GM18867 (cell line): ENCODE measurements around the gene SLCO2A1.
"Not testable (repeated sequence)": the region's sequence is repeated elsewhere in the genome, so short reads cannot be mapped to it uniquely, and the experiment has no call there.

Source experiments
- ATAC-seq: cut with Tn5 transposase; IDR thresholded peaks from one replicate; pipeline ENCODE4 v1.9.1; 2021; ENCODE audit warnings: mild to moderate bottlenecking, moderate library complexity; ENCODE audit not compliant: unreplicated experiment

The SLCO2A1 gene

GRCh38 chr3:134029734-134030378, at the start of gene SLCO2A1:
Gene SLCO2A1 (minus strand): TSS chr3:134029925. CDS start chr3:134029802, 123 bp downstream.
- no peak for ATAC-seq

- ATAC-seq = no peak
Observed at GRCh38 chr3:134079111-134079547, 49.4 kb upstream of the SLCO2A1 start.

GRCh38 chr3:134078169-134078831, 48.6 kb upstream of the SLCO2A1 start:
- no peak for ATAC-seq

DNA sequence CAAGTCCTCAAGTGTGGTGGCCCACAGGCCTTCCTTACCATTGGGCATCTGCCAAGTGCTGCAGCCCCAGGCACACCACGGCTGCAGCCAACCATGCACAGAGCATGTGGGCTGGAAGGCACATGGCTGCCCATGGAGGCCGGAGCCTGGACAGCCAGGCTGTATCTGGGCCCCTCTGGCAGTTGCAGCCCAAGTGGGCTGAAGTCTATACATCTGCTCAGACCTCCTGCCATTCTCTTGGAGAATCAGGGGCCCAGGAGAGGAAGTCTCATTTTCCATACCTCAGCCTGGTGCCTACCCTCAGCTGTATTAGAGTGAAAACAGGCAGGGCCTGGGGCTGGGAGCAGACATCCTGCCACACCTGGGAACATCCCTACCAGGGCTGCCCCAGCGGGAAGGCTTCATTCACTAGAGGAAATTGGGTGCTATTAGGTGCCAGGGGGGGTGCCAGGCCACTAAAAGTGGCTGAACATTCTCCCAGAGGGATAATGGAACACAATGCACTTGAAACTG, 48.0 kb upstream of the SLCO2A1 start:
- ATAC-seq = no peak

DNA sequence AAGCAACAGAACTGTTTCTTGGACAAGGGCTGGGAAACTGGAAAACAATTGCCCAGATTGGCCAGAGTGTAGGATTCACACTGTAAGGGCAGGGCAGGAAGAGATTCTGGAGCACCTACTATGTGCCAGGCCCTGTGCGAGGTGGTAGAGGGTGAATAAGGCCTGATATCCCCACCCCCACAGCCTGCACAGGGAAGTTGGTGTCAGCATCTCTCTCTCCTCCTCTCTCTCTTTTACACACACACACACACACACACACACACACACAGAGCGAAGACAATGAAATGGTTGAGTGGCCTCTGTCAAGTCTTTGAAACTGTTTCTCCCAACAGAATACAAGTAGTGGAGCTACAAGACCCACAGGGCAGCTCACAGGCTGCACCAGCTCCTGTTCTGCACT, 47.1 kb upstream of the SLCO2A1 start:
- no peak for ATAC-seq

DNA sequence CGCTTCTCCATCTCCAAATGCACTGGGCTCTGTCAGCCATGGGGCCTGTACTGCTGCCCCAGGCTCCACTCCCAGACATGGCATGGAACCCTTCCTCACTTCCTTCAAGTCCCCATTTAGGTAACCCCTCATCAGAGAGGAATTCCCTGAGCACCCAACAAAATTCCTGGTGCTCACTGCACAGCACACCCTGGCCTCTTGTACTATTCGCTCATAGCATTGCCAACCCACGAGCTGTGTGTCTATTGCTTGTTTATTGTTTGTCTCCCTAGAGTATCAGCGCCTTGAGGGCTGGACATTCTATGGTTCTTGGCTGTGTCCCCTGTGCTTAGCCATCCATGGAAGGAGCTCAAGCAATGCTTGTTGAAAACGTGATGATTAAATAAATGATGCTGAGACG, 46.1 kb upstream of the SLCO2A1 start:
- no peak for ATAC-seq

DNA sequence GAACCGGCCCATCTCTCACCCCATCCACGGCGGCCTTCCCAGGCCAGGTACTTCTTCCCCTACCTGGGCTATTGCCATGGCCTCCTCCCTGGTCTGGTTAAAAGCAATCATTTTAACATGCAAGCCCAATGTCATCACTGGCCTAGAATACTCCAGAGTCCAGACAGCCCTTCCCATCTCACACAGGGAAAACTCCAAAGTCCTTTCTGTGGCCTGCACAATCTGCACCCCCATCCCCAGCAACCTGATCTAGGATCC, 45.8 kb upstream of the SLCO2A1 start:
- ATAC-seq = no peak

DNA sequence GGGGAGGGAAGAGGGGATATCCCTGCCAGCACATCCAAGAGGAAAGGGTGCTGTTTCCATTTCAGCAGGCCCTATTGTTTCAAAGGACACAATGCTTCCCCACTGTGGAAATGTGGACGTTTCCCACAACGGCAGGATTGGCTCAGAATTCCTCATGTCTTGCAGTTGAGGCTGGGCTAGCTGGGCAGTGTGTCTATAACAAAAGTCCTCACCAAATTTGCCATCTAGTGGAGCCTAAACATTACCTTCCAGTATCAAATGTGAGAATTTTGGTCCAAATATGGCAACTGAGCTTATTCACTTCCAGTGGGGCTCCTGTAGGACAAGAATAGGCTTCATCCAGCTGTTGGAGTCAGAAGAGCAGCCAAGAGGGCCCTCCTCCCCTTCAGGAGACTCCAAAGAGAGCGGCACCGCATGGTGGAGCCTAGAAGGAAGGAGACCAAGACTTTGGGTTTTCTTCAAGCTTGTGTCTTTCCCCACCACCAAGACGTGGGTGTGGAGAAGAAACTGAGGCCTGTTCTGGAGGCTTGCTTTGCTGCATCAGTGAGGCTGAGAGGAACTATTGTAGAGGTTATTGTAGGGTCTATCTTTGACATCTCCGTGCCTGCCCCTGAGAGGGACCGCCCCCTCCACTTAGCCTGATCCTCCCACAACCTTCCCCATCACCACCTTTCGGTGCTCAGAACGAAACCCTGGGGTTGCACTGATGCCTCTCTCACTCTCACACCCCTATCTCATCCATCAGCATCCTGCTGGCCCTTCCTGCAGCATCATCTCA, 45.3 kb upstream of the SLCO2A1 start:
- ATAC-seq = no peak

DNA sequence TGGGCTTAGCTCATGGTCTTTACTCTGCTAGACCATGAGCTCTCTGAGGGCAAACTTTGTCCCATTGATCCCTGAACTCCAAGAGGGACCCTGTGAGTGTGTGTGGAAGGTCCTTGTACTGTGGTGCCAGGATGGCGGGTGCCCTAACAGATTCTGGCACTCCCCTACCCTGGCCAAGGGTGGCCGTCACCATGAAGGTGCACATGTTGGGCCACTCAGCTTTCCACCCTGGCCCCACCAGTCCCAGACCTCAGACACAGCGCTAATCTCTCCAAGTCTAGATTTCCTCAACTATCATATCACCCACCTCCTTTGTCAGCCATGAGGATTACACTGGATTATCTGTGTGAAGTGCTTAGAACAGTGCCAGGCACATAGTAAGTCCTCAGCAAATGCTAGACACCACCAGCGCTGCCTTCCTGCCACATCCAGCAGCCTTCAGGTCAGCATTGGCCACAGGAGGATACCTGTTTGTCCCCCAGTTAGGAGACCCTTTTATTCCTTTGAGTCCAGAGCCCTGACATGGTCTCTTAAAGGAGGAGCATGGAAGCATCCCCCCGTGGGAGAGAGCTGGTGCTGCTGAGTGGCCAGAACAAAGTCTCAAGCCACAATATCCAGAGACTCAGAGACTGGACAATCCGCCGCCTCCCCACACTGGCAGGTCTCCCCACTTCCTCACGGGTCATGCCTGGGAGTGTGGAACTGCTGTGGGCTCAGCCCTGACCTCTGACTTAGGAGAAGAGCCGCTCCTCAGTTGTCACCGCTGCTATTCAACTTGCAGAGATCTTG, 44.5 kb upstream of the SLCO2A1 start:
- no peak for ATAC-seq

DNA sequence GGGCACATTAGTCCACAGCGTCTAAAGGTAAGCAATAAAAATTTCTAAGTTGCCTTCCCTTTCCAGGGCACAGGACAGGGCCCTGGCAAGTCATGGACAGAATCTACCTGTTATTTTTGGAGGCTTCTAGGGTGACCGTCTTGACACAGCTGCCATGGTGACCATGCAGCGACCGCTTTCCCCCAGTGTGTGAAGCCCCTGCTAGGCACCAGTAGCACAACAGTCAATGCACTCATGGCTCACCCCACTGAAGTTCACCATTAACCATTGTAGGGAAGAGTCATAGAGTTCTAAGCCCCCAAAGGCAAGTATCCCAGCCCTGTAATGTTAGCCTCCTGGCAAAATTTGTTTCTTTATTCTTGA, 43.8 kb upstream of the SLCO2A1 start:
- no peak for ATAC-seq

GRCh38 chr3:134072881-134073582, 43.3 kb upstream of the SLCO2A1 start:
- ATAC-seq = no peak

GRCh38 chr3:134070281-134070680, 40.6 kb upstream of the SLCO2A1 start:
- not testable (repeated sequence) for ATAC-seq

GRCh38 chr3:134068429-134068828, 38.7 kb upstream of the SLCO2A1 start:
- ATAC-seq = no peak

- ATAC-seq = no peak
Observed at GRCh38 chr3:134067531-134068161, 37.9 kb upstream of the SLCO2A1 start.

DNA sequence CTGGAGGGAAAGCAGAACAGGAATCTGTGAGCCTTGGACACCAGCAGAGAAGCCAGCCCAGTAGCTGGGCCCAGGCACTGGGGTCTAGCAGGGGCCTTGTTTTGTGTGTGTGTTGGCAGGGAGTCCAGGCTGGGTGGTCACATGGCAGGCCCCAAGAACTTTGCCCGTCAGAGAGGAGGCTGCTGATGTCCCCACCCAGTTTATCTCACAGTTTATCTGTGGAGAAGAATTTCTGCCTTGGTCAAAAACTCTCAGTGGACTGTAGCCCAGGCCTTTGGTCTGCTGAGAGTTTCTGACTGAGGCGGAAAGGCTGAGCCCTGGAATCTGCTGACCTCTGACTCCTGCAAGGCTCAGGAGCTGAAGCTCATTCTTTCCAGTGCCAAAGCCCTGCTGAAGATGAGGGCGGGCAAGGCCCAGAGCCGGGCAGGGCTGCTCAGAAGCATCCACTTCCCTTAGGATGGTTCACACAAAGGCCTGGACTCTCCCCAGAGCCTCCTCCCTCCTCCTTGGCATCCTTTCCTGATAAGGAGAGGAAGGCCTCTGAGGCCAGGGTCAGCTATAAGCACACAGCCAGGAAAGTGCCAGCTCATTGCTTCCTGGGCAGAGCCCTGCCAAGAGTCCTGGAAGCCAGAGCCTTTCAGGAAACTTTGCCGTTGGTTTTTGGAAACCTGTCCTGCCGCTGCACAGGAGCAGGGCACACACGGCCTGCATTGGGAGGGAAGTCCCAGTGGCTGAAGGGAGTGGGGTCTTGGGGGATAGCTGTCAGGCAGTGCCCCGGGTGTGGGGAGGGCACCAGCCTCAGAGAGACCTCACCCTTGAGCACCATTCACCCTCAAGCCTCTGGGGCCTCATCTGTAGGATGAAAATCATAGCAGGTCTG, 37.2 kb upstream of the SLCO2A1 start:
- ATAC-seq = no peak

GRCh38 chr3:134066158-134066541, 36.4 kb upstream of the SLCO2A1 start:
- no peak for ATAC-seq

GRCh38 chr3:134065252-134066157, 35.8 kb upstream of the SLCO2A1 start:
- no peak for ATAC-seq

DNA sequence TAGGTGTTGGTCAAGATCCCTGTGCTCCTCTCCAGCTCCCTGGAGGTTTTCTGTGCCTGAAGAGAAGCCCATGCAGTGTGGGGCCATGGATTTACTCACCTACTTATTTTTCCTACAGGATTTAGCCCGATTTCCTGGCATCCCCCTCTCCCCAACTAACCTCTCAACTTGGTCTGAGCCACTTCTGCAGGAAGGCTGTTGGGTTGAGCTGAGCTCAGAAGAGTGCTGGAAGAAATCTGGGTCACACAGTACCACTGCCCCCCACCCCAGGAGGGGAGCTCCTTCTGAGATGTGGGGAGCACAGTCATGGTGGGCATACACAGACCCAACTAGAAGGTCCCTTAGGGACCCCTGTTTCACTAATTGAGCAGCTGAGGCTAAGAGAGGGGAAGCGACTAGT, 34.4 kb upstream of the SLCO2A1 start:
- no peak for ATAC-seq
